Germinal center (tissue), 1 donor: Measurements from ENCODE around the gene CPED1.
"Not testable (repeated sequence)": the region's sequence is repeated elsewhere in the genome, so short reads cannot be mapped to it uniquely, and the experiment has no call there.

Source experiments
- DNase-seq: peaks from one replicate; pipeline ENCODE4 v3.0.0; 2012; ENCODE audit warnings: mixed read lengths, low spot score

The CPED1 gene

DNA sequence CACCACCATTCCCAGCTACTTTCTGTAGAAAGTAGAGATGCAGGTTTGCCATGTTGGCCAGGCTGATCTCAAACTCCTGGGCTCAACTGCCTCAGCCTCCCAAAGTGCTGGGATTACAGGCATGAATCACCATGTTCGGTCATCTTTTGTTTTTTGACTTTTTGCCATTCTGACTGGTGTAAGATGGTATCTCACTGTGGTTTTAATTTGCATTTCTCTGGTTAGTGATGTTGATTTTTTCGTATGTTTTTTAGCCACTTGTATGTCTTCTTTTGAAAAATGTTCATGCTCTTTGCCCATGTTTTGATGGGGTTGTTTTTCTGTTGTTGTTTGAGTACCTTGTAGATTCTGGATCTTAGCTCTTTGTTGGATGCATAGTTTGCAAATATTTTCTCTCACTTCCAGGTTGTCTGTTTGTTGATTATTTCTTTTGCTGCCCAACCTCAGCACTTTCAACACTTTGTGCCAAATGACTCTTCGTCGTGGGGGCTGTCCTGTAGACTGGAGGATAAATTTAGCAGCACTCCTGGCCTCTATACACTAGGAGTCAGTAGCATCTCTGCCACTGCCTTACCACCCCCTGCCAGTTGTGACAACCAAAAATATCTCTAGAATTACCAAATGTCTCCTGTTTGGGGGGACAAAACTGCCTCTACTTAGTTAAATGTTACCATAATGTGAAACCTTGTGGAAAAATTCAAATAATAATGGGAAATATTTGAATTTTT, 6.5 kb upstream of the CPED1 start:
- DNase-seq: no peak

DNA sequence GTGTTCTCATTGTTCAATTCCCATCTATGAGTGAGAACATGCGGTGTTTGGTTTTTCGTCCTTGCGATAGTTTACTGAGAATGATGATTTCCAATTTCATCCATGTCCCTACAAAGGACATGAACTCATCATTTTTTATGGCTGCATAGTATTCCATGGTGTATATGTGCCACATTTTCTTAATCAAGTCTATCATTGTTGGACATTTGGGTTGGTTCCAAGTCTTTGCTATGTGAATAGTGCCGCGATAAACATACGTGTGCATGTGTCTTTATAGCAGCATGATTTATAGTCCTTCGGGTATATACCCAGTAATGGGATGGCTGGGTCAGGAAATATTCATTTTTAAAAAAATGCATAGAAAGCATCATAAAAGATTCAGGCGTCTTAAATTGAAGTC, 4.9 kb upstream of the CPED1 start:
- not testable (repeated sequence) for DNase-seq

DNA sequence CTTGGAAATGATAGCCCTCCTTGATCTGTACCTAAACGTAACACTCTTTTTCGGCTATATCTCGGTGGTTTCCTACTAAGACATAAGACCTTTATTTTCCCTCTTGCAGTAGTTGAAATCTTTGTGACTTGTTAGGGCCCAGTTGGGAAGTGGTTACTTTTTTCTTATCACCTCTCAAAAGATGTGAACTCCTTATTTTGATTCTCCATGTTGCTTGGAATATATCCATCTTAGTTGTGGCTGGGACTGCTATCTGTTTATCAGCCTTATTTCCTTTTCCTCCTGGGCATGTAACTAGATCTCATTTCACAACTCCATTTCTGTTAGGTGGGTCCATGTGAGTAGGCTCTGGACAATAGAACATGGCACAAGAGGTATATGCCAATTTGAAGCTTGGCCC, 4.1 kb upstream of the CPED1 start:
- no peak for DNase-seq

- no peak for DNase-seq
Measured at GRCh38 chr7:120985130-120985758, 3.3 kb upstream of the CPED1 start.

- DNase-seq: no peak
Measured at GRCh38 chr7:120985839-120986238, 2.7 kb upstream of the CPED1 start.

GRCh38 chr7:120986650-120987049, 1.9 kb upstream of the CPED1 start:
- no peak for DNase-seq

DNA sequence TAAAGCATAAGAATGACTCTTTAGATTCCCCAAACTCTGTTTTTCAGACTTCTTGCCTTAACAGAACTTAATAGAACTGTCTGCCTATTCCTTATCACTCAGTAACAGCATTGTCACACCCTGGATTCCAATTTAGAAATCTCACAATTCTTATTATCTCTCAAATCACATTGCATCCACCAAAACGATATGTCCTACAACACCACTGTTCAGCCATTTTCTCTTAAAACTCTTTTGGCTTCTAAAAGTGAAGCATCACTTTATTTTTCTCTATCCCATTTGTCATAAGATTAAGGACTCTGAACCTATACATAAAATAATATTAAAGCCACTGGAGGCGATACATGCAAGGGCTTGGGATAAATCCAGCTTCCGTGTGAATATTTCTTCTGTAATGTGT, 1.2 kb upstream of the CPED1 start:
- no peak for DNase-seq

GRCh38 chr7:120987683-120988590, 574 bp upstream of the CPED1 start:
- DNase-seq: peak; percentile 79

- no peak for DNase-seq
Measured at GRCh38 chr7:120989257-120990220, 1.0 kb downstream of the CPED1 start.

DNA sequence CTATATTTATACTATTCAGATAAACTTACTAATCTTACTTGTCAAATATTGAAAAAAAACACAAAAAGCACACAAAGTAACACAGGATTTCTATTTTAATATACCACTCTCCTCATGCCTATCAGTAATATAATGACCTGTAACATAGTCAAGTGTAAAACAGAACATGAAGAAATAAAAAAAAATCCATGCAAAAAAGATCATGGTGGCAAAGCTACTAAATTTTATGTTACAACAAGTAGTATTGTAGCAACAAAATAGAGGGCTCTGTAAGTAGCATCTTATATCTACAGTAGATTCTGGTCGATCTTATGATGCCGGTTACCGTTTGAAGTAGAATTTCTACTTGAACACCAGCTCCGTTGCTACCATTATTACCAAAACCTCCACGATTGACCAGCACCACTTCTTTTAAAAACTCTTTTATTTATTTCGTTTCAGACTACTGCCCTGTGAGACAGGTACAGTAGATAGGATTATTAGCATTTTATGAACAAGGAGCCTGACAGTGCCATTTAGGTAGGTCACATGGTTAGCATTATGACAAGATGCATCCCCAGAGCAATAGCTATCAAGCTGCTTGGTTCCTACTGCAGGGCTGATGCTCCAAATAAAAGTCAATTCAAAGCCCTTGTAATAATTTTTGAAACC, 2.1 kb downstream of the CPED1 start:
- DNase-seq: no peak

GRCh38 chr7:120991161-120991560, 2.6 kb downstream of the CPED1 start:
- no peak for DNase-seq

DNA sequence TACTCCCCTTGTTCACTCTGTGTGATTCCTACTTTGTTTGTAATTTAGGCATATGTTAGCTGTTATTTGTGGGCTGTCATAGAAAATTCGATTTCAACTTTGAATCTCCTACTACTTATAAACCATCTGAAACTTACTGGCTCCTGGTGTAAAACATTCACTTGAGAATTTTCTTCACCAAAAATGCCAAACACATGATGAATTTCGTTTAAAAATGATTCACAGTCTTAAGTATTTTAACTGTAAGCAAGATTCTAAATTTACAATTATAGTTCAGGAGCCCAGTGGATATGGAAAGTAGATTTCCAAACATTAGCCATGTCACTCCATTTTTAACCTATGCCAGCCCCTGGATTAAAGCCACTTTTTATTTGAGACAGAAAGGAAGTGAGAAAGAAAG, 3.1 kb downstream of the CPED1 start:
- DNase-seq: no peak

- no peak for DNase-seq
Measured at GRCh38 chr7:120992272-120992964, 3.9 kb downstream of the CPED1 start.

GRCh38 chr7:120992965-120993494, 4.5 kb downstream of the CPED1 start:
- DNase-seq: no peak

DNA sequence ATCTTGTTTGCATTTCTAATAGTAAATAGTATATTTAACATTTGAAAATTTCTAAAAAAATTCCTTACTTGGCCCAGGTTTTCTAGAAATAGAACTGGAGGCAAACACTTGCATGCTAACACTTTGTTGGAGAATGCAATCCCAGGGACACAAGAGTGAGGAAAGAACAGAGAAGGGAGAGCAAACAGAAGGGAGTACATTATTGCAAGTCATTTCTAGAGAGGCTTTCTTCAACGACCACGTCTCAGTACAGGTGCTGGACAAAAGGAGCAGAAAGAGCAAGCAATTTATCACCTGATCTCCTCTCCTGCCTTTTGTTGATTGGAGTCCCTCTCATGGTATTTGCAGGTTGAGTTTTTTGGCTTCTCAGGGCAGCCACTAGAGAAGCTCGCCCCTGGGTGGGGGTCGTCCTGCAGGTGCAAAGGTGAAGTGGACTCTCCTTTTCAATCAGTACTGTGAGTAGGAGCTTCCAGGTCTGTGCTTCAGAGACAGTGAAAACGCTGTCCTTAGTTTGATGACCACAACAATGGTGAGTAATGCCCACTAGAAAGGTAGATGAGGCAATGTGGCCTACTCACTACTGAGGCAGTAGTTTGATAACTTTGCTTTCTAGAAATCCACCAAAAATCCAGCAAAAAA, 5.2 kb downstream of the CPED1 start:
- no peak for DNase-seq

DNA sequence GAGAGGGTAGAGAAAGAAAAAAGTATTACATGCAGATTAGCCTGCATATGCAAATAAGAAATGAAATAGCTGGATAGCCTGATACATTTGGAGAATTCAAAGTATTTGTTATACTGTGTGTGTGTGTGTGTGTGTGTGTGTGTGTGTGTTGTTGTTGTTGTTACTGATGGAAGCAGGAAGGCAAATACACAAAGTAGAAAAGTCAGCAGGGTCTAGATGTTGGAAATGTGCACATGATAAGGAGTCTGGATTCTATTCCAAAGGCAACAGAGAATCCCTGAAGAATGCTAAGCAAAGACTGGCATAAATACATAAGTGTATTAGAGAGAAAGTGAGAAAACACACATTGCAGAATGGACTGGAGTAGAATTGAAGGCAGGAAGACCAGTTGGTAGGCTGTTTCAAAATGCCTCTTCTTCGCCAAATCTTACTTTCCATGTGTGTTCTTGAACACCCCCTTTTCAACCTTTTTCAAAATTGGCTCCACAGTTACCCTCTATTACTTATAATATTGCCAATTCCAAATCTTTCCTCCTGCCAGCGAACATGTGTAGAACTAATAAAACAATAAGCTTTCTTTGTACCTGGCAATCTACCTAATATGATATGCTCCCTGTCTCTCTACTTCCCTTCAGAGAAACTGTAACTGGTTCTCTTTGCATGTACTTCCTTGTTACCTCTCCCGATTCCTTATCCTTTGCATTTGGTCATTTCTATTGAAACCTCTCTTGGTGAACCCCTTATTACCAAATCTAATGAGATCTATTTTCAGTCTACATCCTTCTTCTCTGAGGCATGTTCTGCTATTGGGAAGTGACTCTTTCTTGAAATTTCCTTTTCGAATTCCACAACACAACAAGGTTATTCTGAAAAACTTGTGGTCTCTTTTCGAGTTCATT, 6.2 kb downstream of the CPED1 start:
- no peak for DNase-seq

DNA sequence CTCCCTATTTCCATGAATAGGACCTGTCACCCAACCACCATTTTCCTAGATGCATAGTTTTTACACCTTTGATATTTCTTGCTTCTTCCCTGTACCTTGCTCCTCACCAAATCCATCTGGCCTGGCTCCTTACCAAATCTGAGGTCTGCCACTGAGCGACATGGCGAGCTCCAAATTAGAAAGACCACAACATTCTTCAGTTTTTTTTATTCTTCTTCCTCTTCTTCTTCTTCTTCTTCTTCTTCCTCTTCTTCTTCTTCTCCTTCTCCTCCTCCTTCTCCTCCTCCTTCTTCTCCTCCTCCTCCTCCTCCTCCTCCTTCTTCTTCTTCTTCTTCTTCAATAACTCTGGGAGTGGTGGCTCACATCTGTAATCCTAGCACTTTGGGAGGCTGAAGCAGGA, 7.1 kb downstream of the CPED1 start:
- no peak for DNase-seq

GRCh38 chr7:120996333-120996987, 7.9 kb downstream of the CPED1 start:
- DNase-seq: peak; percentile 3
